Measurements from ENCODE around the gene RNF144B. TPM values are rescaled to one million over a fixed set of nuclear protein-coding genes. Genes with fewer than 3 reads are reported as not detected.

RNF144B gene
- total and polyA plus RNA-seq, 4 donors = 18.1 to 96.8 (median 59.5) TPM

DNA sequence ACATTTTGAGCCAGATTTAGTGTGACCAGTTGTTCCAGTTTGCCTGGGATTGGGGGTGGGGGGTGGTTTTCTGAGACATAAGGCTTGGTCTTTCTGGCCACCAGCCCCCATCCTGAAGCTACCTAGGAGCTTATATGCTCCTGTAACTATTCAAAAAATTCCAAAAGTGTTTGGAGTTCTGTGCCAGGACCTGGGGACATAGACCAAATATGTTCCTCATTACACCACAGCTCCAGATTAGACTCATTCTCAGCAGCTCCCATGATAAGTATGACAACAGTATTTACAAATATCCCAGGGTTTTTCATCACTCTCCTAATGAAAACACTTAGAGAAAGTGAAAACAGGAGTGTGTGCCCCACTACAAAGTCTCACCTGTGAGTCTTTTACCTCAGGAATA is 37.8 kb upstream of the RNF144B start:
- Histone ChIP-seq H3K4me3 (no peak overlapping the region), H3K9me3 (ENCODE audit: control insufficient read depth in 4 of 4, insufficient read depth in 3 of 4, low read length in 3 of 4) (no peaks in the 10 kb centered on the region), H3K36me3 (ENCODE audit: control insufficient read depth in 4 of 4, insufficient read depth in 4 of 4, low read length in 4 of 4) (no peaks in the 10 kb centered on the region), H3K27me3 (ENCODE audit: control insufficient read depth in 3 of 3, insufficient read depth in 3 of 3, low read length in 2 of 3) (no peaks in the 10 kb centered on the region), H3K9ac (ENCODE audit: insufficient read depth in 1 of 2, low read length in 2 of 2) (no peak overlapping the region), H3K27ac (ENCODE audit: low read depth in 1 of 2, low read length in 1 of 2) (no peak overlapping the region), H3K4me1 (ENCODE audit: control insufficient read depth in 5 of 5, insufficient read depth in 5 of 5, low read length in 5 of 5) (peaks cover 0 to 3% (median 0%) of the 10 kb centered on the region in 5 donors)
- DNase-seq (no peak), ATAC-seq (ENCODE audit: insufficient read depth, low FRiP score) (no peak)
- TF ChIP-seq, protein P1, sequence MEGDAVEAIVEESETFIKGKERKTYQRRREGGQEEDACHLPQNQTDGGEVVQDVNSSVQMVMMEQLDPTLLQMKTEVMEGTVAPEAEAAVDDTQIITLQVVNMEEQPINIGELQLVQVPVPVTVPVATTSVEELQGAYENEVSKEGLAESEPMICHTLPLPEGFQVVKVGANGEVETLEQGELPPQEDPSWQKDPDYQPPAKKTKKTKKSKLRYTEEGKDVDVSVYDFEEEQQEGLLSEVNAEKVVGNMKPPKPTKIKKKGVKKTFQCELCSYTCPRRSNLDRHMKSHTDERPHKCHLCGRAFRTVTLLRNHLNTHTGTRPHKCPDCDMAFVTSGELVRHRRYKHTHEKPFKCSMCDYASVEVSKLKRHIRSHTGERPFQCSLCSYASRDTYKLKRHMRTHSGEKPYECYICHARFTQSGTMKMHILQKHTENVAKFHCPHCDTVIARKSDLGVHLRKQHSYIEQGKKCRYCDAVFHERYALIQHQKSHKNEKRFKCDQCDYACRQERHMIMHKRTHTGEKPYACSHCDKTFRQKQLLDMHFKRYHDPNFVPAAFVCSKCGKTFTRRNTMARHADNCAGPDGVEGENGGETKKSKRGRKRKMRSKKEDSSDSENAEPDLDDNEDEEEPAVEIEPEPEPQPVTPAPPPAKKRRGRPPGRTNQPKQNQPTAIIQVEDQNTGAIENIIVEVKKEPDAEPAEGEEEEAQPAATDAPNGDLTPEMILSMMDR (IDR thresholded peaks at IDR 0.05; ENCODE audit: control extremely low read depth, extremely low read depth) = no peak

GRCh38 chr6:18350271-18350670 is 36.9 kb upstream of the RNF144B start:
- TF ChIP-seq, protein P1 (IDR thresholded peaks at IDR 0.05; ENCODE audit: control extremely low read depth, extremely low read depth) = no peak
- peaks cover 0 to 3% (median 0%) of the 10 kb centered on the region in 5 donors for H3K4me1 ChIP-seq (ENCODE audit: control insufficient read depth in 5 of 5, insufficient read depth in 5 of 5, low read length in 5 of 5)
- 69 to 86% methylated on average over 4 of the region's 4 CpGs for WGBS, 2 donors
- H3K36me3 ChIP-seq (ENCODE audit: control insufficient read depth in 4 of 4, insufficient read depth in 4 of 4, low read length in 4 of 4) = no peaks in the 10 kb centered on the region
- no peak overlapping the region for H3K27ac ChIP-seq (ENCODE audit: low read depth in 1 of 2, low read length in 1 of 2)
- no peak overlapping the region for H3K9ac ChIP-seq (ENCODE audit: insufficient read depth in 1 of 2, low read length in 2 of 2)
- no peaks in the 10 kb centered on the region for H3K9me3 ChIP-seq (ENCODE audit: control insufficient read depth in 4 of 4, insufficient read depth in 3 of 4, low read length in 3 of 4)
- H3K4me3 ChIP-seq = no peak overlapping the region
- DNase-seq (peak in 1 of 3 donors; percentile 43), ATAC-seq (ENCODE audit: insufficient read depth, low FRiP score) (peak; percentile 22)
- H3K27me3 ChIP-seq (ENCODE audit: control insufficient read depth in 3 of 3, insufficient read depth in 3 of 3, low read length in 2 of 3) = no peaks in the 10 kb centered on the region

- TF ChIP-seq, protein P1 (IDR thresholded peaks at IDR 0.05; ENCODE audit: control extremely low read depth, extremely low read depth) = no peak
- ATAC-seq (ENCODE audit: insufficient read depth, low FRiP score) (no peak), DNase-seq (peak in 1 of 3 donors; percentile 9)
- Histone ChIP-seq H3K9me3 (ENCODE audit: control insufficient read depth in 4 of 4, insufficient read depth in 3 of 4, low read length in 3 of 4) (no peaks in the 10 kb centered on the region), H3K36me3 (ENCODE audit: control insufficient read depth in 4 of 4, insufficient read depth in 4 of 4, low read length in 4 of 4) (no peaks in the 10 kb centered on the region), H3K4me3 (no peak overlapping the region), H3K4me1 (ENCODE audit: control insufficient read depth in 5 of 5, insufficient read depth in 5 of 5, low read length in 5 of 5) (peaks cover 0 to 3% (median 0%) of the 10 kb centered on the region in 5 donors), H3K9ac (ENCODE audit: insufficient read depth in 1 of 2, low read length in 2 of 2) (no peak overlapping the region), H3K27me3 (ENCODE audit: control insufficient read depth in 3 of 3, insufficient read depth in 3 of 3, low read length in 2 of 3) (no peaks in the 10 kb centered on the region), H3K27ac (ENCODE audit: low read depth in 1 of 2, low read length in 1 of 2) (no peak overlapping the region)
- 41 to 64% methylated on average over 3 of the region's 3 CpGs for WGBS, 2 donors
These were observed 36.4 kb upstream of the RNF144B start for GRCh38 chr6:18350712-18351111.

- Histone ChIP-seq H3K4me1 (ENCODE audit: control insufficient read depth in 5 of 5, insufficient read depth in 5 of 5, low read length in 5 of 5) (peaks cover 0 to 3% (median 0%) of the 10 kb centered on the region in 5 donors), H3K9ac (ENCODE audit: insufficient read depth in 1 of 2, low read length in 2 of 2) (no peak overlapping the region), H3K27ac (ENCODE audit: low read depth in 1 of 2, low read length in 1 of 2) (no peak overlapping the region), H3K27me3 (ENCODE audit: control insufficient read depth in 3 of 3, insufficient read depth in 3 of 3, low read length in 2 of 3) (no peaks in the 10 kb centered on the region), H3K36me3 (ENCODE audit: control insufficient read depth in 4 of 4, insufficient read depth in 4 of 4, low read length in 4 of 4) (no peaks in the 10 kb centered on the region), H3K9me3 (ENCODE audit: control insufficient read depth in 4 of 4, insufficient read depth in 3 of 4, low read length in 3 of 4) (no peaks in the 10 kb centered on the region), H3K4me3 (no peak overlapping the region)
- TF ChIP-seq, protein P1 (IDR thresholded peaks at IDR 0.05; ENCODE audit: control extremely low read depth, extremely low read depth) = no peak
- WGBS, 2 donors = 94 to 96% methylated on average over 4 of the region's 4 CpGs
- no peak for ATAC-seq (ENCODE audit: insufficient read depth, low FRiP score)
- no peak for DNase-seq
These were observed 35.1 kb upstream of the RNF144B start for GRCh38 chr6:18352001-18352400.
